Uterus (tissue), 4 donors: Measurements from ENCODE around the gene ATP8A2. TPM values are rescaled to one million over a fixed set of nuclear protein-coding genes. Genes with fewer than 3 reads are reported as not detected.

Source experiments
- DNase-seq, 2 donors: peaks; one replicate each; pipeline ENCODE4 v3.0.0-alpha.2; 2019 to 2020
- H3K27ac ChIP-seq, 2 donors: fragments of 200-600 bp; sonication (generic); 1 replicate in 1 of 2; 2 replicates in 1 of 2; pipeline ENCODE4 v1.5.1; 2016 to 2018
- H3K27me3 ChIP-seq, 2 donors: fragments of 200-600 bp; sonication (generic); one replicate each; pipeline ENCODE4 v1.5.1; 2018 to 2019; ENCODE audit warnings: control low read depth in 1 of 2
- H3K36me3 ChIP-seq, 2 donors: fragments of 200-600 bp; sonication (generic); one replicate each; pipeline ENCODE4 v1.5.1; 2019; ENCODE audit warnings: control low read depth in 1 of 2
- H3K4me1 ChIP-seq, 2 donors: fragments of 200-600 bp; sonication (generic); one replicate each; pipeline ENCODE4 v1.5.1; 2018 to 2019; ENCODE audit warnings: control low read depth in 1 of 2
- H3K4me3 ChIP-seq, 2 donors: fragments of 200-600 bp; sonication (generic); 1 replicate in 1 of 2; 2 replicates in 1 of 2; pipeline ENCODE4 v1.5.1; 2018 to 2019; ENCODE audit warnings: mild to moderate bottlenecking in 1 of 2
- H3K9me3 ChIP-seq, 2 donors: fragments of 200-600 bp; sonication (generic); one replicate each; pipeline ENCODE4 v1.5.1; 2019; ENCODE audit warnings: control low read depth in 1 of 2
- CTCF ChIP-seq, 4 experiments: fragments of 200-600 bp in 2 of 4; fragments of 450-650 bp in 2 of 4; sonication (generic) in 2 of 4; IDR thresholded peaks; one replicate each; pipeline ENCODE4 v1.5.1; 2016 to 2019; ENCODE audit warnings: antibody characterized with exemption in 4 of 4, mild to moderate bottlenecking in 2 of 4, moderate library complexity in 1 of 4
- POLR2A ChIP-seq, 2 donors: fragments of 450-650 bp; IDR thresholded peaks; one replicate each; pipeline ENCODE4 v1.6.1; 2016; ENCODE audit warnings: antibody characterized with exemption in 2 of 2, mild to moderate bottlenecking in 1 of 2, moderate library complexity in 1 of 2
- intact Hi-C: fragments of 100-400 bp; cut with DNase I; formaldehyde crosslinking; loops from one replicate; pipeline ENCODE4 v1.15.1; 2023; ENCODE audit warnings: low total_unique reads
- total RNA-seq, 4 donors: library from RNA; depleted of rRNA in 3 of 4; stranded (reverse); fragments of >200 nt in 3 of 4; gene quantifications; one replicate each; pipeline versions ENCODE4 v1.1.0 to v1.2.4, GENCODE V29; 2014 to 2023
- donor health status: DM: yes; HTN: yes; CAD: no.

The ATP8A2 gene
- total RNA-seq, 4 donors from 2014 or later: 0.64 to 21.4 TPM; not detected in 2

DNA sequence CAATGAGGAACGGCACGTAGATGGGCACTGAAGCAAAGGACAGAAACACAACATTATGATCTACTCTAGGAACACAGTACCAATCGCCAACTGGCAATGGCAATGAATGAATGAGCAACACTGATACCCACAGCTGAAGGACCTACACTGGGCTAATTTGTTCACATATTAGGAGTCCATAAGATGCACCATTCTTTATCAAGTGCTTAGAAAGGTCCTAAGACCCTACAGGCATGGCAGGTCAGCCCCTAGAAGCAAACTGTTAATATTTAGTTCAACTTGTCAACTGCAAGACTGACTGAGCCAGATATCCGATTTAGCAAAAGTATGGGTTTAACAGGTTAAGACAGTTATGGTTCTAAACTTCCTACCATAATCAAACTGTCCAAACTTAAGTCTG is 675.3 kb downstream of the ATP8A2 start:
- H3K27me3 ChIP-seq: peaks cover 0 to 43% of the 10 kb centered on the region in 2 donors
- intact Hi-C loops: no loop called here
- TF ChIP-seq CTCF (IDR thresholded peaks at IDR 0.05): no peak
- TF ChIP-seq POLR2A (IDR thresholded peaks at IDR 0.05): no peak
- H3K9me3 ChIP-seq: no peaks in the 10 kb centered on the region
- H3K4me3 ChIP-seq: no peak overlapping the region
- no peak for DNase-seq
- no peak overlapping the region for H3K27ac ChIP-seq
- peaks cover 0 to 13% of the 10 kb centered on the region in 2 donors for H3K4me1 ChIP-seq
- H3K36me3 ChIP-seq: no peaks in the 10 kb centered on the region

- H3K36me3 ChIP-seq: no peaks in the 10 kb centered on the region
- H3K27ac ChIP-seq: no peak overlapping the region
- no peak for TF ChIP-seq POLR2A (IDR thresholded peaks at IDR 0.05)
- no peak for TF ChIP-seq CTCF (IDR thresholded peaks at IDR 0.05)
- no peak overlapping the region for H3K4me3 ChIP-seq
- H3K9me3 ChIP-seq: no peaks in the 10 kb centered on the region
- no peak for DNase-seq
- peaks cover 0 to 13% of the 10 kb centered on the region in 2 donors for H3K4me1 ChIP-seq
- peaks cover 0 to 43% of the 10 kb centered on the region in 2 donors for H3K27me3 ChIP-seq
- intact Hi-C loops: no loop called here
Observed at GRCh38 chr13:26048741-26049140, 677.0 kb downstream of the ATP8A2 start.

DNA sequence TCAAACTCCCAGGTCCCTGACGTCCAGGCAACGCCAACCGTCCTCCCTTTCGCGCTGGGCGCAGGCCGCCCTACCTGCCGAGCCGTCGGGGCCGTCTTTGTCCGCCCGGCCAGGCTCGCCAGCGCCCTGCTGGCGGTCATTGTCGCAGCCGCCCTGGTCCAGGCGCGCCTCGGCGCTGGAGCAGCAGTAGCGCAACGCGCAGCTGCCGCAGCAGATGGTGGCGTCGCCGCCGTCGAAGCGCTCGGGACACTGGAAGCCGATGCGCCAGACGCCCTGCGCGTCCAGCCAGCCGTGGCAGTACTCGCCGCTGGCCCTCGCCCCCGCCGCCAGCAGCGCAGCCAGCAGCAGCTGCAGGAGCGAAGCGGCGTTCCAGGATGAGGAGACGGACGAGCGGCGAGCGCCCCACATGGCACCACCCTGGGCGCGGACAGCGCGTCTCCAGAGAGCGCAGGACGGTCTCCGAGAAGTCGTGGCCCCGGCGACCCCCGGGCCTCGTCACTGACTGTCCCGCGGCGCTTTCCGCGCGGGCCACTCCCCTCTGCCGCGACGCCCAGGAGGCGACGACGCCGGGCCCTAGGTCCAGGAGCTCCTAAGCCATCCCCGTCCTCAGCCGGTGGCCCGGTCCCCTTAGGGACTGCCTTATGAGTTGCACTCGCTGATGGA is 678.9 kb downstream of the ATP8A2 start:
- no peak overlapping the region for H3K27ac ChIP-seq
- H3K4me3 ChIP-seq: no peak overlapping the region
- no peaks in the 10 kb centered on the region for H3K36me3 ChIP-seq
- peaks cover 0 to 13% of the 10 kb centered on the region in 2 donors for H3K4me1 ChIP-seq
- no peak for DNase-seq
- no peak for TF ChIP-seq POLR2A (IDR thresholded peaks at IDR 0.05)
- TF ChIP-seq CTCF (IDR thresholded peaks at IDR 0.05): no peak
- H3K27me3 ChIP-seq: peaks cover 0 to 43% of the 10 kb centered on the region in 2 donors
- H3K9me3 ChIP-seq: no peaks in the 10 kb centered on the region
- intact Hi-C loops: no loop called here

DNA sequence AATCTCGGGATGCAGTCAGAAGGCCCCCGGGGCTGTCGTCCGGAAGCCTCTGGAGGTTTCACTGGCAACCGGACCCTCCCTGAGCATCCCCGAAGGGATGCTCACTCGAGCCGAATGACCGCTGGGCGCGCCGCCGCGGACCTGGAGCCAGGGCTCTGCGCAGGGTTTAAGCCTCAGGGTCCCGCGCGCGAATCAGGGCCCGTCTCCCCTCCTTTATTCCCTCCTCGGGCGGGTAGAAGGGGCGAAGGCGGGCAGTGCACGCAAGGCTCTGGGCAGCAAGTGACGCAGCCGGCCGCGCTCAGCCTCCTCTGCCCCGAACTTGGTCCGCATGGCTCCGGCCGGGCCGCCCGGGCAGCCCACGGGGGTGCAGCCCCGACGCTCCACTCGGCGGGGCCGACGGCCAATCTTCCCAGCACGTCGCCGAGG is 679.5 kb downstream of the ATP8A2 start:
- no peaks in the 10 kb centered on the region for H3K9me3 ChIP-seq
- H3K27me3 ChIP-seq: peaks cover 0 to 41% of the 10 kb centered on the region in 2 donors
- H3K27ac ChIP-seq: no peak overlapping the region
- no peaks in the 10 kb centered on the region for H3K36me3 ChIP-seq
- peak overlapping the region in 1 of 2 donors; percentile 15 for H3K4me3 ChIP-seq
- no peak for DNase-seq
- intact Hi-C loops: no loop called here
- peaks cover 0 to 13% of the 10 kb centered on the region in 2 donors for H3K4me1 ChIP-seq
- no peak for TF ChIP-seq CTCF (IDR thresholded peaks at IDR 0.05)
- TF ChIP-seq POLR2A (IDR thresholded peaks at IDR 0.05): no peak

- H3K27ac ChIP-seq: no peak within 1 kb of the TSS
- H3K36me3 ChIP-seq: no peaks in the 10 kb centered on the region
- TF ChIP-seq POLR2A (IDR thresholded peaks at IDR 0.05): peak; percentile 12 to 54
- no peak for TF ChIP-seq CTCF (IDR thresholded peaks at IDR 0.05)
- intact Hi-C loops: no loop called here
- H3K9me3 ChIP-seq: no peaks in the 10 kb centered on the region
- H3K4me3 ChIP-seq: peak within 1 kb of the TSS in 1 of 2 donors; percentile 15
- no peak for DNase-seq
- peaks cover 0 to 38% of the 10 kb centered on the region in 2 donors for H3K27me3 ChIP-seq
- H3K4me1 ChIP-seq: peaks cover 0 to 13% of the 10 kb centered on the region in 2 donors
Observed at GRCh38 chr13:26051657-26052311, 680.0 kb downstream of the ATP8A2 start, which contains the start of gene SHISA2. SHISA2 (minus strand) TSS chr13:26052016; CDS start chr13:26050975, 1,041 bp downstream.
